GM23248 (cell line): ENCODE measurements around the gene PDE3A.

ENCODE experiments used
- EZH2 ChIP-seq: fragments of 200-600 bp; sonication (generic); IDR thresholded peaks from 2 replicates; pipeline ENCODE4 v1.6.1; 2018; ENCODE audit warnings: antibody characterized with exemption, mild to moderate bottlenecking; ENCODE audit not compliant: insufficient read depth, poor library complexity, severe bottlenecking
- EZH2phosphoT487 ChIP-seq: fragments of 200-600 bp; sonication (generic); IDR thresholded peaks from 2 replicates; pipeline ENCODE4 v1.6.1; 2018; ENCODE audit warnings: antibody characterized with exemption, moderate library complexity, mild to moderate bottlenecking, low read depth; ENCODE audit not compliant: insufficient read depth

GRCh38 chr12:20520532-20520931 lies 152.2 kb downstream of the PDE3A start:
- TF ChIP-seq EZH2 (no peak), EZH2phosphoT487 (no peak)
